ENCODE results near the gene TMTC4. TPM values are rescaled to one million over a fixed set of nuclear protein-coding genes. Genes with fewer than 3 reads are reported as not detected.

TMTC4 gene
- total and polyA plus RNA-seq, 2 of the 4 experiments (the other 2 are of a cell fraction) = 8.4 to 14.3 TPM

Other genes starting within 250 kb of the TMTC4 start
- gene GGACT, start 86.0 kb downstream of the TMTC4 start, total RNA-seq (2012; rRNA removed) = 2.0 and 2.2 TPM in 2 replicates
- gene GGACT, start 86.0 kb downstream of the TMTC4 start, polyA plus RNA-seq (2012; rRNA removed) = 1.9 and 2.6 TPM in 2 replicates

Data from IMR-90 (cell line).